HG03025 (cell line): ENCODE measurements around the gene NUDT3.

Experiments used
- ATAC-seq: cut with Tn5 transposase; IDR thresholded peaks from one replicate; pipeline ENCODE4 v1.9.1; 2021; ENCODE audit warnings: mild to moderate bottlenecking, moderate library complexity; ENCODE audit not compliant: unreplicated experiment, low FRiP score

Gene NUDT3

DNA sequence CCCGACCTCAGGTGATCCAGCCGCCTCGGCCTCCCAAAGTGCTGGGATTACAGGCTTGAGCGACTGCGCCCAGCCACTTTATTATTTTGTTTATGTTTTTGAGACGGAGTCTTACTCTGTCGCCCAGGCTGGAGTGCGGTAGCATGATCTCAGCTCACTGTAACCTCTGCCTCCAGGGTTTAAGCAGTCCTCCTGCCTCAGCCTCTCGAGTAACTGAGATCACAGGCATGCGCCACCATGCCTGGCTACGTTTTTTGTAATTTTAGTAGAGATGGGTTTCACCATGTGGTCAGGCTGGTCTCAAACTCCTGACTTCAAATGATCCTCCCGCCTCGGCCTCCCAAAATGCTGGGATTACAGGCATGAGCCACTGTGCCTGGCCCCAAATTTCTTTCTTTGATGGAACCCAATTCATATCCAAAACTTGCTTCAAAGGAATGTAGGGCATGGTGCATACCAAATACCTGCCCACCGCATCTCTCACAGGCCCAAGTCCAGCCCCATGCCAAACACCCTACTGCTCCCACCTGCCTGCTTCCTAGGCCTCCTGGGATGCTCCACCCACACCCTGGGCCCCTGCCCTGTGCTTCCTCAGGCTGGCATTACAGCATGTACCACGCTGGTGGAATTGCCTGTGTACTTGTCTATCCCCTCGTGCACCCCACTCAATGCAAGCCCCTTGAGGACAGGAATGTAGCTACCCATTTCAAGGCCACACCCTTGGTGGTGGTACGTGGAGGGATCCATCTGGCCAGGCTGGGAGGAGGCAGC is 160.7 kb downstream of the NUDT3 start:
- no peak for ATAC-seq

DNA sequence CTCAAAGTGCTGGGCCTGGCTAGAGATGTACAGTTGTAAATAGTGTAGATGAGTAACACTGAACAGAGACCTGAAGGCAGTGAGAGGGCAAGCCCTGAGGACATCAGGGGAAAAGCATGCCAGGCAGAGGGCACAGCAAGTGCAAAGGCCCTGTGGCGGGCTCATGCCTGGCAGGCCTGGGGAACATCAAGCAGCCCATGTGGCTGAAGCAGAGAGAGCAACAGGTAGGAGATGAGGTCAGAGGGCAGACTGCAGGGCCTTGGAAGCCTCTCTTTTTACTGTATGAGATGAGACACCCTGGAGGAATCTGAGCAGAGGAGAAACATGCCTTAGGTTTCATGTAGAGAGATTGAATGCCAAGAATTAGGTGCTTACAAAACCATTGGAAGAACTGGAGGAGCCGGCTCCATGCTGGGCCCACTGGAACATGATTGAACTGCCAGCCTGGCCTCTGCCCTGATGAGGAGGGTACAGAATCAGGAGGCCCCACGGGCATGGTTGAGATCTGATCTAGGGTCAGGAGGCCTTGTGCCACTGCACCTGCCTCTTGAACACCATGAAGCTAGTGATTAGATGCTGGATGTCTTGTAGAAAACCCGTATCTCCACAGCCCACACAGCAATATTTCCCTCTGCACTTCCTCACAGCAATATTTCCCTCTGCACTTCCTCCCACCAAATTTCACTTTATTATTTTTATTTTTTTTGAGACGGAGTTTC is 161.7 kb downstream of the NUDT3 start:
- ATAC-seq, result no peak

DNA sequence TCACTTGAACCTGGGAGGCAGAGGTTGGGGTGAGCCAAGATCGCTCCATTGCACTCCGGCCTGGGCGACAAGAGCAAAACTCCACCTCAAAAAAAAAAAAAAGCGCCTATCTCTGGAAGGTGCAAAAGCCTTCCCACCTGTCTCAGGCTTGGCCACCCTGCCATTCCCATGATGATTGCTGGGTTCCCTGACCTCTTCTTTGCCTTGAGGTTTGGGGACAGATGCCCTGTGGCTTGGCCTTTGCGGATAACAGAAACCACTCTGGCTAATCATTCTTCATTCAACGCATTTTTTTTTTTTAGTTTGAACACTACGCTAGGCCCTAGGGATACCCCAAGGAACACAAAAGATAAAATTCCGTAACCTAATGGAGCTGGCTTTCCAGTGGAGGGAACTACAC is 162.6 kb downstream of the NUDT3 start:
- ATAC-seq, result no peak
